Stomach (tissue), 4 donors: ENCODE data around the gene COL1A2.

Experiments
- POLR2A ChIP-seq, 4 donors: fragments of 450-650 bp; IDR thresholded peaks; one replicate each; pipeline ENCODE4 v1.6.1; 2016; ENCODE audit warnings: antibody characterized with exemption in 4 of 4, control low read depth in 2 of 4, mild to moderate bottlenecking in 1 of 4, moderate library complexity in 1 of 4
- POLR2AphosphoS5 ChIP-seq, 3 donors: sonication (generic); formaldehyde crosslinking; IDR thresholded peaks; one replicate each; pipeline ENCODE4 v1.6.1; 2016; ENCODE audit warnings: antibody characterized with exemption in 3 of 3
- TF ChIP-seq, protein P1 (sequence below), 7 experiments: fragments of 450-650 bp in 4 of 7; fragments of 200-600 bp in 3 of 7; sonication (generic) in 3 of 7; IDR thresholded peaks; one replicate each; pipeline ENCODE4 v1.5.1; 2016 to 2019; ENCODE audit warnings: antibody characterized with exemption in 7 of 7, control low read depth in 2 of 7, mild to moderate bottlenecking in 1 of 7

DNA sequence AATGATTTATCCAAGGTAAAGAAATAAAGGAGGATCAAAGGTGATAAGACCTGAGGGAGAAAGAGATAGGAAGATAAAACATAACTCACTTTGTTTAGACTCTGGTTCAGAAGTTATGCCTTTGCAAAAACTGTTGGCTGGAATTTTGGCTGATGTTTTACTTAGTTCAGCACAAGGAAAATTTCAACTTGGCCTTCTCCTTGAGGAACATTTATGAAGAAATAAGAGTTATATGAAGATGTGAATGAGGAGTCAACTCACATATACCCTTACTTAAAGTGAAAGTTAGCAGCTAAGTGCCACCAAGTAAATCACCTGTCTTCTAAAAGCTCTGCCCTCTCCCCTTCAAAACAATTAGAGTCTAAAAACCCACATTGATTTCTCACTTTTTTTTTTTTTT, 39.7 kb upstream of the COL1A2 start:
- TF ChIP-seq, protein P1, sequence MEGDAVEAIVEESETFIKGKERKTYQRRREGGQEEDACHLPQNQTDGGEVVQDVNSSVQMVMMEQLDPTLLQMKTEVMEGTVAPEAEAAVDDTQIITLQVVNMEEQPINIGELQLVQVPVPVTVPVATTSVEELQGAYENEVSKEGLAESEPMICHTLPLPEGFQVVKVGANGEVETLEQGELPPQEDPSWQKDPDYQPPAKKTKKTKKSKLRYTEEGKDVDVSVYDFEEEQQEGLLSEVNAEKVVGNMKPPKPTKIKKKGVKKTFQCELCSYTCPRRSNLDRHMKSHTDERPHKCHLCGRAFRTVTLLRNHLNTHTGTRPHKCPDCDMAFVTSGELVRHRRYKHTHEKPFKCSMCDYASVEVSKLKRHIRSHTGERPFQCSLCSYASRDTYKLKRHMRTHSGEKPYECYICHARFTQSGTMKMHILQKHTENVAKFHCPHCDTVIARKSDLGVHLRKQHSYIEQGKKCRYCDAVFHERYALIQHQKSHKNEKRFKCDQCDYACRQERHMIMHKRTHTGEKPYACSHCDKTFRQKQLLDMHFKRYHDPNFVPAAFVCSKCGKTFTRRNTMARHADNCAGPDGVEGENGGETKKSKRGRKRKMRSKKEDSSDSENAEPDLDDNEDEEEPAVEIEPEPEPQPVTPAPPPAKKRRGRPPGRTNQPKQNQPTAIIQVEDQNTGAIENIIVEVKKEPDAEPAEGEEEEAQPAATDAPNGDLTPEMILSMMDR (IDR thresholded peaks at IDR 0.05) = no peak
- TF ChIP-seq POLR2AphosphoS5 (IDR thresholded peaks at IDR 0.05) (no peak), POLR2A (IDR thresholded peaks at IDR 0.05) (no peak)
